ENCODE data around the gene GNG12.

The GNG12 gene

GRCh38 chr1:67832737-67833601, at the start of gene GNG12:
GNG12 (minus strand) TSS chr1:67833467; CDS start chr1:67707686, 125,781 bp downstream.
- DNase-seq (ENCODE audit: low read depth in 2 of 2) = no peak

DNA sequence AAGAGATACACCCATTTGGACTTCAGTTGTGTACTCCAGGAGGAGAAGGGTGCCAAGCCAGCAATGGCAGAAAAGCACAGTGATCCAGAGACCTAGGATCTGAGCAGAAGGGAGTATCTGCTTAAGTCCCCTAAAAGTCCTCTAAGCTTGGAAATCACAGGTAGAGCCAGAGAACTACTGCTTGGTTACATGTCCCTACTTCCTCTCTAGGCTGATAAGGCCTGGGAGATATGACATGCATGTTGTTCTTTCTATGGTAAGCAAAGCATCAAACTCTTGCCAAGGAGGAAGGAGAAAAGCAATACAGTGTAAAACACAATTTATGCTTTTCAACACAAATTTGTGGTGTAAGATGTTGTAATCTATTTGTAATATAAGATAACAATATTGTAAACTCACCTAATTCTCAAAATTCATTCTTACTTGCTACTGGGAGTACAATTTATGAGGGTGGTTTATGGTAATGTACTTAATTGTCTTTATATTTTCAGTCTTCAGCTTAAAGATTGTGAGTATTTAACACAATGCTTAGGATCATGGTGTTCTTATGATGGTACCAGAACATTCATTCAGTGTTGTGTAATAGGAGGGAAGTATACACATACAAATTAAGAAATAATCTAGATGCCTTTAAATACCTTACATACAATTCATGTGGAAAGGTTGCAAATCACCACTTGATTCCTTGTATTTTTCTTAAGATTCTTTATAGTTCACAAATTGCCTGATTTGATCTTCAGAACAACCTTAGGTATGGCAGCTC, 49.1 kb upstream of the GNG12 start:
- no peak for DNase-seq (ENCODE audit: low read depth in 2 of 2)

DNA sequence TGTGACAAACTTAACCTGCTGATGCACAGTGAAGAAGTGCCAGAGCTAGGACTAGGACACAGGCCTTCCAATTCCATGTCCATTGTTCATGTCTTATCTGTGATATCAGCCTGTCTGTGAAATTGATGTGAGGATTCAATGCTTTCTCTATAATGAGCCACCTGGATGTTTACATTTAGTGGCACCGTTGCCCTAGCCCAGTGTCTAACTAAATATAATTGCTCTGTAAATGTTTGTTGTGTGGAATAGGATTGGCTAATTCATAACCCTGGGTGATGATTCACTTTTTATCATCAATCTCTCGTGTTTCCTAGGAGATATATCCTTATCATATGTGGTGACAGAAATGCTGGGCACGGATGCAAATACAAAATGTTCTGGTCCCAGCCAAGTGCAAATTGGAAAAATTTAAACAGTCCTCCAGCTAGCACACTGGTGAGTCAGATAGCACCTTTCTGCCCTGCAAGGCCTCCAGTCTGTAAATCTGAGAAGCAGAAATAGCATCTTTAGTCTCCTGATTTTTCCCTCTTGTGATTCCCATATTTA, 46.9 kb upstream of the GNG12 start:
- no peak for DNase-seq (ENCODE audit: low read depth in 2 of 2)

DNA sequence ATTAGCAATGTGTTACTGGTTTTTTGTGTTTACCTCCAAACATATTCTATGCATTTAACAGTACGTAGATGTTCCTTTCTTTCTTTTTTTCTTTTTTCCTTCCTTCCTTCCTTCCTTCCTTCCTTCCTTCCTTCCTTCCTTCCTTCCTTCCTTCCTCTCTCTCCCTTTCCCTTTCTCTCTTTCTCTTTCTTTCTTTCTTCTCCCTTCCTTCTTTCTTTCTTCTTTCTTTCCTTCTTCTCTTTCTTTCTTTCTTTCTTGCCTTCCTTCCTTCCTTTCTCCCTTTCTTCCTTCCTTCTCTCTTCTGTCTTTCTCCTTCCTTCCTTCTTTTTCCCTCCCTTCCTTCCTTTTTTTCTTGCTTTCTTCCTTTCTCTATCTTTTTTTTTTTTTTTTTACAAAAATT, 46.2 kb upstream of the GNG12 start:
- DNase-seq (ENCODE audit: low read depth in 2 of 2) = no peak

GRCh38 chr1:67874501-67875111, 41.3 kb upstream of the GNG12 start:
- no peak for DNase-seq (ENCODE audit: low read depth in 2 of 2)

GRCh38 chr1:67869233-67869632, 36.0 kb upstream of the GNG12 start:
- DNase-seq (ENCODE audit: low read depth in 2 of 2) = no peak

DNA sequence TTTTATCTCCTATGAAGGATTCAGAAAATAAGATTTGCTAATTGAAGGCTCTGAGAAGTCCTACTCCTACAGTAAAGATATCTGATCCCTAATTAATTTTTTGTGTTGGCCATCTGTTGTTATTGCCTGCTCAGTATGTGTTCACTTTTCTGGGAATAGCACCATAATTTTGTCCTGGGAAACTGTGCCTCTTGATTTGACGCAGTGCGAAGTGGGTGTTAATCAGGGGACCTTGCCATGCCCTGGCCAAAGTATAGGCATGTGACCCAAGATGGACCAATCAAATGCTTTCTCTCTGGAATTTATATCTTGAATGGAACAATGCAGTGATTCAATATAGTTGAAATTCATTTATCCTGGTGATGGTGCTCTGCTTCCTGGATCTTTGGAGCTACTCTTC, 30.4 kb upstream of the GNG12 start:
- no peak for DNase-seq (ENCODE audit: low read depth in 2 of 2)

DNA sequence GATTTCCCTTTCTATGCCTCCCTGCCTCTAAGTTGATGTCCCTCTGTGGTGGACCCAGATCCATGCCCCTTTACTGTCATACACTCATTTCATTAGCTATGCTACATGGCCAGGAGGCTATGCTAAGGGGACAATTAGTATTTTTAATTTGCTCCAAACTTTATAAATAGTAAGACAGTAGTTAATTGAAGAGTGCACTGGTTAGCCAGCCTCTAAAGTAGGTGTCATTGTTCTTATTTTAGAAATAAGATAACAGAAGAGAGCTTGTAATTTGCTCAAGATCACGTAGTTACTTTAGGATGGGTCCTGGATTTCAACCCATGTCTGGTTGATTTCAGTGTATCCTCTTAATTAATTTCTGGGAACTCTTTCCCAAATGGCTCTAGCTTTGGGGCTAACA, 29.4 kb upstream of the GNG12 start:
- DNase-seq (ENCODE audit: low read depth in 2 of 2) = no peak

DNA sequence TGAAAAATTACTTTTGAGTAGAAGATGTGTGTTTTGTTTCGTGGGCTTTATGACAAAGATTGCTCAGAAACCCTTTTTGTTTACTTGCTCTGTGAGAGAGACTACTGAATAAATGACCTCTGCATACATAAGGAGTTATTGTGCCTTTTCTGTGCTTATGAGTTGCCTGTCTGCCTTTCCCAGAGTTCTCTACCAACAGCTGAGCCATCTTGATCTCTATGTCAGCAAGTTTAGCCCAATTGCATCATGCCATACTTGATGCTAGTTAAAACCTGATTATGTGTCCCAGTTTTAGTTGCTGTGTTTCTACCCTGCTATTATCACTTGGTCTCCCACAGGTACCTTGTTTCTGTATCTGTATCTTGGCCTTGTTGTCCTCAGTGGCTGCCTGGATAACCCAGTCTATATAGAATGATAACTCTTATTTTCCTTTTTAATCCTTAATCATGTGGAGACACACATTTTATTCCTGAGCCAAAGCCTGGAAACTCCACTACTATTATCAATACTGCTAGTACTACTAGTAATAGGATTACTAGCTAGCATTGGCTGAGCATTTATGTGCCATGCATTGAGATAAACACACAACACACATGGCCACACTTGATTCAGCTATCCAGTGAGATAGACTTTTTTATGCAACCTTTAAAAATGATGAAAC, 28.7 kb upstream of the GNG12 start:
- DNase-seq (ENCODE audit: low read depth in 2 of 2) = no peak

DNA sequence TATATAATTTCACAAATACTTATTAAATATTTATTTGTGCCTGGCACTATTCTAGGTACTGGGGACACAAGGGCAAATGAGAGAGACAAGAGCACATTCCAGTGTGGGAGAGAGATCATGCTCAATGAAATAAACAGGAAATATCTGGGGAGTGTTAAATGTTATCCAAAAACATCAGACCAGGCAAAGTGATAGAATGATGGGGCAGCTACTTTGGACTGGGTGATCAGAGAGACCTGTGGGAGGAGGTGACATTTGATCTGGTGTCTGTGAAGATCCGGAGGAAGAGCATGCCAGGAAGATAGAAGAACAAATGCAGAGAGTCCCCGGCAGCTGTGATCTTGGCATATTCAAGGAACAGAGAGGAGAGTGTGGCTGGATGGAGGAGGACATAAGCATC, 27.5 kb upstream of the GNG12 start:
- DNase-seq (ENCODE audit: low read depth in 2 of 2) = no peak

GRCh38 chr1:67856921-67857320, 23.7 kb upstream of the GNG12 start:
- no peak for DNase-seq (ENCODE audit: low read depth in 2 of 2)

- DNase-seq (ENCODE audit: low read depth in 2 of 2) = no peak
Observed at GRCh38 chr1:67855961-67856360, 22.7 kb upstream of the GNG12 start.

GRCh38 chr1:67855444-67855843, 22.2 kb upstream of the GNG12 start:
- no peak for DNase-seq (ENCODE audit: low read depth in 2 of 2)

DNA sequence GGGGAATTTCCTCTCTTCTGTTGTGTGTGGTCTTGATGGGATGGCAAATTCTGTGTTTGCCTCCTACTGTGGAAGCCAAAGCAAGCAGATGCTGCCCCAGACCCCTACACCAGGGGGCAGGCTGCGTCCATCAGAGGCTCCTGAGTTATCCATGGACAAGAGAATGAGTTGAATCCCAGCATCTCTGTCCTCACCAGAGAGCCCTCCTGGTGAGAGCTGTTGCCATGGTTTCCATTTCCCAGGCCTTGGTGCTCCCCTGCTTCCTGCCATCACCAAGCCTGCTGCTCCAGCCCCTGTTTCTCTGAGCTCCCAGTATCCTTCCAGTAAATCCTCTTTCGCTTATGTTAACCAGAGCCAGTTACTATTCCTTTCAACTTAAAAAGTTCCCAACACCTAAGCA, 20.4 kb upstream of the GNG12 start:
- DNase-seq (ENCODE audit: low read depth in 2 of 2) = no peak

GRCh38 chr1:67851800-67852199, 18.5 kb upstream of the GNG12 start:
- DNase-seq (ENCODE audit: low read depth in 2 of 2) = no peak

DNA sequence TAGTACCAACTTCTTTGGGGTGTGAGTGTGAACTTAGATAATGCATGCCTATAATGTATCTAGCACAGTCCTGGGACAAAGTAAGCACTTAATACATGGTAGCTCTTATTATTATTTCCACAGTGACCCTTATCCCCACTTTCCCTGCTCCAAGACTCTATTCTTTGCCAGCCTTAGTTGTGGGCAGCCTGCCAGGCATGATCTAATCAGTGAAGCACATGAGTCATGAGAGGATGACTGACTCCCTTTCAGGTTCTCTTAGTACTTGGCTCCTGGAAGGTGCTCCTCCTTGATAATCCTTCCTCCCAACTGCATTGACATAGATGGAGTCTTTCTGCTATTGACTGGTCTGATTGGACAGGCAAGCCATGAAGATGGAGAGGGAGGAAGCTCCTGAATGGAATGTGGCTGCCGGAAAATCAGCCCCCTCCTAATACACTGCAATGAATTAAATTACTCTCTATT, 17.4 kb upstream of the GNG12 start:
- no peak for DNase-seq (ENCODE audit: low read depth in 2 of 2)

- no peak for DNase-seq (ENCODE audit: low read depth in 2 of 2)
Observed at GRCh38 chr1:67850151-67850551, 16.9 kb upstream of the GNG12 start.

DNA sequence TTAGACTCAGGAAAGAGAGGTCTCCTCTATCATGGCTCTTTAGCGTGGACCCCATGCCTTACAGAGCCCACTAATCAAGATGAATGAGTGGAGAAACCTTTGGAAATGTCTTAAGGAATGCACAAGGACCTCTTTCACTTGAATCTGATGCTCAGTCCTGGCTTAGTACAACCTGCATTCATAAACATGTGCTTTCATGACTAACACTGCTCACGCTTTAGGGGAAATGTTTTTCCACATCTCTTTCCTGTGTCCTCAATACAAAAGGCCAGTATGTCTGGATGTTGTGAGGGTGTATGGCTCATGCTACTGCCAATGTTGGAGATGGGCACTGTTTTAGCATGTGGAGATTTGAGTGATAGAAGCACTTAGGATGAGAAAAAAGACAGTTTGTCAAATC, 14.2 kb upstream of the GNG12 start:
- no peak for DNase-seq (ENCODE audit: low read depth in 2 of 2)

DNA sequence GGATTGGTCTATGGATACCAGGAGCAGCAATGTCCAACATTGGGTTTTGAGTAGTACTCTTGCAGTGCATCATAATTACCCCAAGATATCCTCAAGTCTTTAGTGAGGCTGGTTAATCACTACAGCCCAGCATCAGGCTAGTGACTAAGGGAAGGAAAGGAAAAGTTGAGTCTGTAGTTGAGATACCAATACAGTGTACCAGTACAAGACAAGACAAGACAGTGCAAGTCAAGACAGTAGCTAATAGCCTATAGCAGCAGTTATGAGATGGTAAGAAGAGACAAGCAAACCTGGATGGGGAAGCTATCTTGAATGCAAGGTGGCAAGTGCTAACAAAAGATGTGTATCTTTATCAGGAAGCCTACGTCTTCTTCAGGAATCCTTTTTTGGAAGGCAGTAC, 13.3 kb upstream of the GNG12 start:
- no peak for DNase-seq (ENCODE audit: low read depth in 2 of 2)

DNA sequence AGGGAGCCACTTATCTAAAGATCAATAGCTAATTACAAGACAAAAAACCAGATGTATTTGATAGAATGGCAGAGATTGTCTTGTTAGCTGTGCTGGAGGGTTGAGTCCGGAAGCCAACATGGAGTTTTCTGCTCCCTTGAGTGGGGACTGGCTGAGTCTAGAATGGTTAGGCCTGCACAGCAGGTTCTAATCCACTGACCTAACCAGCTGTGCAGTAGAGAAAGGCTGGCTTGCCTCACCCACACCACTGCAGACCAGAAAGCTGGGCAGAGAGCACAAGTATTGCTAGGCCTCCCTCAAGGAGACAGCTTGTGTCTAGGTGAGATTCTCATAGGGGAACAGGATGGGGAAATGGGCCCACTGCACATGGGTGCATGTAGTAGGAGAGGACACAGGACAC, 11.7 kb upstream of the GNG12 start:
- DNase-seq (ENCODE audit: low read depth in 2 of 2) = no peak

DNA sequence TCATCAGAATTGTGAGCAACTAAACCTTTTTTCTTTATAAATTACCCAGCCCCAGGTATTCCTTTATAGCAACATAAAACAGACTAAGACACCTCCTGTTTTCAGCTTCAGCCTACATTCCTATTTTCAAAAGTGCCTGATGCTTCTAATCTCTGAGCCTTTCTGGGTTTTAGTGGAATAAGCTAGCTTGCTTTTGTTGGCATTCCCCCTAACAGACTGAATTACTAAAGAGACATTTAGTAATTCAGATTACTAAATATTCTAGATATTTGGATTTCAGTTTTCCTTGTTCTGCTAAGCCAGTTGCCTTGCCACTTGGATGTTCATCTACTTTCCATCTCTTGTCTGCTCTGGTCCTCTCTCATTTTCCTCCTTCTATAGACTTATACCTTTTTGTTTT, 10.5 kb upstream of the GNG12 start:
- DNase-seq (ENCODE audit: low read depth in 2 of 2) = no peak

DNA sequence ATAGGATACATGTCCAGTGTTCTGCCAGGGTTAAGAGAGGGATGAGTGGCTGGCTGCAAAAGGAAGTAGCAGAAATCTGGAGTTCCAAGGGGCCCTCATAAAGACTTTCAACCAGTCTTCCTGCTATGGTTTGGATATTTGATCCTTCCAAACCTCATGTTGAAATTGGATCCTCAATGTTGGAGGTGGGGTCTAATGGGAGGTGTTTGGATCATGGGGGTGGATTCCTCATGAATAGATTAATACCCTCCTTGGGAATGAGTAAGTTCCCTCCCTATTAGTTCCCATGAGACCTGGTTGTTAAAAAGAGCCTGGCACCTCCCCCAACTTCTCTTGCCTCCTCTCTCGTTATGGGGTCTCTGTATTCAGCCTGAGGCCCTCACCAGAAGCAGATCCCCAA, 10.1 kb upstream of the GNG12 start:
- DNase-seq (ENCODE audit: low read depth in 2 of 2) = no peak

All from stimulated activated CD8-positive, alpha-beta memory T cell treated with anti-CD3 and anti-CD28 coated beads, Interleukin-15, amount 100 ng/mL, for 4 hours (primary cell).